Measurements from ENCODE around the gene LARGE2. TPM values are rescaled to one million over a fixed set of nuclear protein-coding genes. Genes with fewer than 3 reads are reported as not detected.

The LARGE2 gene
- 10.2 and 37.1 TPM in 2 replicates for total RNA-seq (2011; cell fraction: chromatin; rRNA removed; ENCODE audit: low replicate concordance)
- 31.2 and 41.2 TPM in 2 replicates for total RNA-seq (2011; cell fraction: nucleolus; rRNA removed)
- total RNA-seq (2011; cell fraction: nucleoplasm; rRNA removed): 24.0 and 27.8 TPM in 2 replicates
- total RNA-seq (2014; rRNA removed) (6.6 and 8.7 TPM in 2 replicates), total RNA-seq (2014; rRNA removed; fragmentation: Illumina TruSeq; extraction: Trizol) (1.7 and 2.5 TPM in 2 replicates), total RNA-seq (2015; rRNA removed; fragmentation: Illumina TruSeq; extraction: Trizol) (2.6 and 2.7 TPM in 2 replicates), total RNA-seq (2021) (12.6 and 14.1 TPM in 2 replicates), polyA plus RNA-seq (2011; rRNA removed) (7.2 and 12.7 TPM in 2 replicates), polyA plus RNA-seq (2014; fragmentation: Illumina TruSeq; extraction: Trizol) (8.9 and 16.3 TPM in 2 replicates), polyA plus RNA-seq (2014; fragmentation: Nextera tagmentation; extraction: Ambion mirVana) (under 1 TPM; 0.56 to 0.80 TPM), polyA plus RNA-seq (2014; rRNA removed) (12.4 and 15.8 TPM in 2 replicates), polyA minus RNA-seq (2011; rRNA and poly(A)+ RNA removed) (2.7 and 3.1 TPM in 2 replicates), Bru-seq, nascent RNA (percentile 57 among the genes with signal in this experiment), BruChase-seq, experiment 1, labeled RNA remaining after a 2-hour chase (percentile 42 among the genes with signal in this experiment), BruChase-seq, experiment 2, labeled RNA remaining after a 6-hour chase (percentile 47 among the genes with signal in this experiment)
- 14.0 and 25.6 TPM in 2 replicates for polyA plus RNA-seq (2011; cell fraction: cytosol; rRNA removed)
- polyA plus RNA-seq (2011; cell fraction: nucleus; rRNA removed): 41.1 and 66.6 TPM in 2 replicates
- polyA plus RNA-seq (2012): 6.0 and 6.7 TPM in 2 replicates
- 4.4 and 4.6 TPM in 2 replicates for polyA minus RNA-seq (2011; cell fraction: cytosol; rRNA and poly(A)+ RNA removed)
- 7.1 and 8.6 TPM in 2 replicates for polyA minus RNA-seq (2011; cell fraction: nucleus; rRNA and poly(A)+ RNA removed)
- long read RNA-seq, experiment 1, partial matches to known transcripts: 20 of 28 reads
- long read RNA-seq, experiment 1, other reads (novel, unspliced or antisense): 7 of 28 reads
- long read RNA-seq, experiment 2, partial matches to known transcripts: 3 of 9 reads
- long read RNA-seq, experiment 2, other reads (novel, unspliced or antisense): 3 of 9 reads
- long read RNA-seq, experiment 3, partial matches to known transcripts: 0 of 1 reads
- long read RNA-seq, experiment 3, other reads (novel, unspliced or antisense): 1 of 1 reads

- Histone ChIP-seq H3K4me2 (ENCODE audit: insufficient read depth, low read length) (peak within 1 kb of the TSS; percentile 63), H4K20me1 (replicated peaks; ENCODE audit: control insufficient read depth, insufficient read depth, low read length) (no peaks in the 10 kb centered on the region; the same call in 1 of the 2 replicates), H3K9me1 (ENCODE audit: control insufficient read depth, insufficient read depth, low read length) (no peaks in the 10 kb centered on the region), H3K79me2 (ENCODE audit: control insufficient read depth, insufficient read depth, low read length) (peaks cover 5% of the 10 kb centered on the region), H3K36me3 (ENCODE audit: control insufficient read depth, insufficient read depth, low read length) (peaks cover 4% of the 10 kb centered on the region; the same call in 1 of the 3 replicates), H2AFZ (ENCODE audit: low read depth, low read length) (peak within 1 kb of the TSS; percentile 79), H3K27ac (ENCODE audit: extremely low read depth, low read depth, low read length) (no peak within 1 kb of the TSS; the same call in 2 of the 3 replicates), H3K9ac (ENCODE audit: insufficient read depth in 1 of 2, low read depth in 2 of 2, low read length in 2 of 2) (peak within 1 kb of the TSS; percentile 36 to 89; a peak in 3 of 4 replicates), H3K27me3 (ENCODE audit: control insufficient read depth in 2 of 2, insufficient read depth in 2 of 2, low read length in 2 of 2) (no peaks in the 10 kb centered on the region), H3K9me3 (replicated peaks; ENCODE audit: control insufficient read depth, insufficient read depth, low read depth, low read length) (no peaks in the 10 kb centered on the region), H3K4me1 (replicated peaks in 1 of 2; ENCODE audit: control insufficient read depth in 2 of 2, insufficient read depth in 2 of 2, low read length in 2 of 2) (peaks cover 8 to 57% of the 10 kb centered on the region in 2 experiments), H3K4me3 (peak within 1 kb of the TSS; percentile 52)
- FAIRE-seq (no peak), ATAC-seq (peak; percentile 80), DNase-seq (ENCODE audit: extremely low read depth in 1 of 4, low spot score in 3 of 4) (peak; percentile 82 to 93 (median 92))
- intact Hi-C loops (cut with micrococcal nuclease): no loop called here
- ChIA-PET CTCF (ENCODE audit: low intra/inter-chr PET ratio) (no interaction called here), POLR2A (interaction anchor here (1.1 to 1.4 kb wide), 3 partner anchors 9 to 21 kb away, joined by 3 to 5 read pairs (median 4); no protein-coding TSS in a partner anchor)
- in situ Hi-C loops (cut with MboI): no loop called here
- 3% methylated on average over 19 of the region's 73 CpGs for WGBS (ENCODE audit: insufficient coverage, low coverage, missing lambda C conversion rate)
- BruUV-seq (replicated peaks): no TSS peak
- TF ChIP-seq ATF7 (IDR thresholded peaks at IDR 0.05) (0 out of 2 replicates have a peak, but pooled peaks have one; percentile 20), YY1 (IDR thresholded peaks at IDR 0.05; ENCODE audit: borderline replicate concordance in 1 of 3, control insufficient read depth in 1 of 3, extremely low read depth in 1 of 3, insufficient read depth in 3 of 3, insufficient read length in 1 of 3, insufficient replicate concordance in 2 of 3, low read depth in 1 of 3, low read length in 2 of 3) (peak; percentile 20 to 82 (median 21)), TAF1 (IDR thresholded peaks at IDR 0.05; ENCODE audit: control insufficient read depth, extremely low read depth, insufficient read depth, low read length, severe bottlenecking) (peak; percentile 47), NFE2 (IDR thresholded peaks at IDR 0.05; ENCODE audit: low read depth) (no peak), ILF3 (IDR thresholded peaks at IDR 0.05; ENCODE audit: borderline replicate concordance) (0 out of 2 replicates have a peak, but pooled peaks have one; percentile 35), ZNF232 (CRISPR knock-in tag; IDR thresholded peaks at IDR 0.05) (no peak), HDAC2 (IDR thresholded peaks at IDR 0.05) (no peak), GTF2E2 (tag; IDR thresholded peaks at IDR 0.05) (no peak), PCBP1 (IDR thresholded peaks at IDR 0.05; ENCODE audit: low read depth, low read length, poor library complexity, severe bottlenecking) (peak; percentile 19)
- TF ChIP-seq, protein P1, sequence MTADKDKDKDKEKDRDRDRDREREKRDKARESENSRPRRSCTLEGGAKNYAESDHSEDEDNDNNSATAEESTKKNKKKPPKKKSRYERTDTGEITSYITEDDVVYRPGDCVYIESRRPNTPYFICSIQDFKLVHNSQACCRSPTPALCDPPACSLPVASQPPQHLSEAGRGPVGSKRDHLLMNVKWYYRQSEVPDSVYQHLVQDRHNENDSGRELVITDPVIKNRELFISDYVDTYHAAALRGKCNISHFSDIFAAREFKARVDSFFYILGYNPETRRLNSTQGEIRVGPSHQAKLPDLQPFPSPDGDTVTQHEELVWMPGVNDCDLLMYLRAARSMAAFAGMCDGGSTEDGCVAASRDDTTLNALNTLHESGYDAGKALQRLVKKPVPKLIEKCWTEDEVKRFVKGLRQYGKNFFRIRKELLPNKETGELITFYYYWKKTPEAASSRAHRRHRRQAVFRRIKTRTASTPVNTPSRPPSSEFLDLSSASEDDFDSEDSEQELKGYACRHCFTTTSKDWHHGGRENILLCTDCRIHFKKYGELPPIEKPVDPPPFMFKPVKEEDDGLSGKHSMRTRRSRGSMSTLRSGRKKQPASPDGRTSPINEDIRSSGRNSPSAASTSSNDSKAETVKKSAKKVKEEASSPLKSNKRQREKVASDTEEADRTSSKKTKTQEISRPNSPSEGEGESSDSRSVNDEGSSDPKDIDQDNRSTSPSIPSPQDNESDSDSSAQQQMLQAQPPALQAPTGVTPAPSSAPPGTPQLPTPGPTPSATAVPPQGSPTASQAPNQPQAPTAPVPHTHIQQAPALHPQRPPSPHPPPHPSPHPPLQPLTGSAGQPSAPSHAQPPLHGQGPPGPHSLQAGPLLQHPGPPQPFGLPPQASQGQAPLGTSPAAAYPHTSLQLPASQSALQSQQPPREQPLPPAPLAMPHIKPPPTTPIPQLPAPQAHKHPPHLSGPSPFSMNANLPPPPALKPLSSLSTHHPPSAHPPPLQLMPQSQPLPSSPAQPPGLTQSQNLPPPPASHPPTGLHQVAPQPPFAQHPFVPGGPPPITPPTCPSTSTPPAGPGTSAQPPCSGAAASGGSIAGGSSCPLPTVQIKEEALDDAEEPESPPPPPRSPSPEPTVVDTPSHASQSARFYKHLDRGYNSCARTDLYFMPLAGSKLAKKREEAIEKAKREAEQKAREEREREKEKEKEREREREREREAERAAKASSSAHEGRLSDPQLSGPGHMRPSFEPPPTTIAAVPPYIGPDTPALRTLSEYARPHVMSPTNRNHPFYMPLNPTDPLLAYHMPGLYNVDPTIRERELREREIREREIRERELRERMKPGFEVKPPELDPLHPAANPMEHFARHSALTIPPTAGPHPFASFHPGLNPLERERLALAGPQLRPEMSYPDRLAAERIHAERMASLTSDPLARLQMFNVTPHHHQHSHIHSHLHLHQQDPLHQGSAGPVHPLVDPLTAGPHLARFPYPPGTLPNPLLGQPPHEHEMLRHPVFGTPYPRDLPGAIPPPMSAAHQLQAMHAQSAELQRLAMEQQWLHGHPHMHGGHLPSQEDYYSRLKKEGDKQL (CRISPR knock-in tag; IDR thresholded peaks at IDR 0.05; ENCODE audit: borderline replicate concordance): no peak
These were observed at the start of gene LARGE2 for GRCh38 chr11:45922425-45923082. Gene LARGE2 (plus strand): TSS chr11:45922656. CDS start chr11:45922883, 227 bp downstream.

Data from K562 (cell line).